22Rv1 (cell line): Measurements from ENCODE around the gene ULK3.

Experiments
- CTCF ChIP-seq: fragments of 450-650 bp; IDR thresholded peaks from 2 replicates; pipeline ENCODE4 v1.5.1; 2017; ENCODE audit warnings: mild to moderate bottlenecking
- ZFX ChIP-seq: fragments of 450-650 bp; IDR thresholded peaks from 2 replicates; pipeline ENCODE4 v1.6.1; 2017; ENCODE audit warnings: antibody characterized with exemption, borderline replicate concordance

GRCh38 chr15:74836846-74837245, 6.1 kb downstream of the ULK3 start:
- no peak for TF ChIP-seq CTCF
- TF ChIP-seq ZFX, result no peak
